ENCODE results near the gene SPARCL1.

Gene SPARCL1

GRCh38 chr4:87527431-87528220 lies 1.6 kb downstream of the SPARCL1 start:
- no peak for TF ChIP-seq POLR2AphosphoS5 (IDR thresholded peaks at IDR 0.05; ENCODE audit: low read depth, low read length)
- TF ChIP-seq FOXP2 (optimal IDR thresholded peaks at IDR 0.05; ENCODE audit: borderline replicate concordance, extremely low read depth, extremely low read length, insufficient read depth) = no peak
- no peak for TF ChIP-seq SIN3A (IDR thresholded peaks at IDR 0.05; ENCODE audit: borderline replicate concordance, insufficient read depth, low read length)
- TF ChIP-seq REST (IDR thresholded peaks at IDR 0.05; ENCODE audit: insufficient read depth in 1 of 2, low read depth in 2 of 2, low read length in 2 of 2) = no peak
- TF ChIP-seq TAF1 (IDR thresholded peaks at IDR 0.05; ENCODE audit: borderline replicate concordance, insufficient read depth, low read length) = no peak

DNA sequence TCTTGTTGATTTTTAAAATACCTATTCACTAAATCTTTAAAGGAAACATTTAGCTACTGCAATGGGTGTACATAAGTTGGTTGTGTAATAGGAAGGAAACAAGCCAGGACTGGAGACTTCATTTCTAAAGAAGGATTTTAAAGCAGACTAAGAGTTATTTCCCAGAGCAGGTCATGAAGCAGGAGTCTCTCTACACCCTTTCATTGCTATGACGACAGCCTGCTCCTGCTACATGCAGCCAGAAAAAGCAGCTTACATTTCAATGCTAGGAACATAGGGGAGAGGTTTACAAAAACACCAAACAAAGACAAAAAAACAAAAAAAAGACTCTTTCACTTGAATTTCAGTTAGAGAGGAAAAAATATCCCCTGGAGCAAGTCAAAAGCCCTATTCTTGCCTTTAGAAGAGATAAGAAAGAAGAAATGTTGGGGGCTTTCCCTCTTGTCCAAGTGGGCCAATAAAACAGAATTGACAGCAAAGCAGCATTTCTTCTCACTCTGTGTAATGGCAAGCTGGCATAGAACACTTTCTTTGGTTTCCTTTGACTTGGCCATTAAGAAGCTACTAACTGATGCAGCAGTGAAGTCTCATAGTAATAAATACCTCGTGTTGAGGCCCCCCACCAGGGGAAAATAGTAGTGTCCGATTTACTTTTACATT lies 3.4 kb downstream of the SPARCL1 start:
- no peak for TF ChIP-seq FOXP2 (optimal IDR thresholded peaks at IDR 0.05; ENCODE audit: borderline replicate concordance, extremely low read depth, extremely low read length, insufficient read depth)
- TF ChIP-seq POLR2AphosphoS5 (IDR thresholded peaks at IDR 0.05; ENCODE audit: low read depth, low read length) = no peak
- TF ChIP-seq REST (IDR thresholded peaks at IDR 0.05; ENCODE audit: insufficient read depth in 1 of 2, low read depth in 2 of 2, low read length in 2 of 2) = no peak
- TF ChIP-seq SIN3A (IDR thresholded peaks at IDR 0.05; ENCODE audit: borderline replicate concordance, insufficient read depth, low read length) = no peak
- no peak for TF ChIP-seq TAF1 (IDR thresholded peaks at IDR 0.05; ENCODE audit: borderline replicate concordance, insufficient read depth, low read length)

DNA sequence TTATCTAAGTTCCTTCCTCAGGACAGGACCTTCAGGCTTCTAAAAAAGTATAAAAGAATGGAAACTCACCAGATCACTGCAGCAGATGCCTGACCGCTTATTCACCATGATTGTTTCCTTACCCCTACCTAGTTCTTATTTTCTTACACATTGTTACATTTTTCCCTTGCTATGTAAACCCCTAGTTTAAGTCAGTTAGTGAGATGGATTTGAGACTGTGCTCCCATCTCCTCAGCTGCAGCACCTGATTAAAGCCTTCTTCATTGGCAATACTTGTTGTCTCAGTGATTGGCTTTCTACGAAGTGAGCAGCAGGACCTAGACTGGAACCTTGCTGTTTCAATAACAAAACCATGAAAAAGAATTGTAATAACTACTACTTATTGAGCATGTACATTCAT lies 4.7 kb downstream of the SPARCL1 start:
- TF ChIP-seq POLR2AphosphoS5 (IDR thresholded peaks at IDR 0.05; ENCODE audit: low read depth, low read length) (no peak), FOXP2 (optimal IDR thresholded peaks at IDR 0.05; ENCODE audit: borderline replicate concordance, extremely low read depth, extremely low read length, insufficient read depth) (no peak), SIN3A (IDR thresholded peaks at IDR 0.05; ENCODE audit: borderline replicate concordance, insufficient read depth, low read length) (no peak), TAF1 (IDR thresholded peaks at IDR 0.05; ENCODE audit: borderline replicate concordance, insufficient read depth, low read length) (no peak), REST (IDR thresholded peaks at IDR 0.05; ENCODE audit: insufficient read depth in 1 of 2, low read depth in 2 of 2, low read length in 2 of 2) (no peak)

DNA sequence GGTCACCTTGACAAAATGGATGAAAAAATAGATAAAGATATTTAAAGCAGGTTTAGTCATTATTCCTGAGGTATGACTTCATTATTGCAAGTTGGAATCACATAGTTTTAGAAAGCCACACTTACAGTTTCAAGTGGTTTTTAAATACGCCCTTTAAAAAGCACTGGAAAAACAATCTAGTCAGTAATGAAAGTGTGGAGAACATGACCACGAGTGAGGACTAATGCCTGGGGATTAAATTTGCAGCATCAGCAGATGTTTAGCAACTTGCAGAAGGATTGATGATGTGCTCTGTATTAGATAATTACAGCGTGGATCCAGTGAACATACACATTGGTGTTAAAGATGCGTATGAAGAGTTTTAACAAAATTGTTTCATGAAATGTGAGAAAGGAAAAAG lies 5.9 kb downstream of the SPARCL1 start:
- TF ChIP-seq SIN3A (IDR thresholded peaks at IDR 0.05; ENCODE audit: borderline replicate concordance, insufficient read depth, low read length) (no peak), TAF1 (IDR thresholded peaks at IDR 0.05; ENCODE audit: borderline replicate concordance, insufficient read depth, low read length) (no peak), REST (IDR thresholded peaks at IDR 0.05; ENCODE audit: insufficient read depth in 1 of 2, low read depth in 2 of 2, low read length in 2 of 2) (no peak), POLR2AphosphoS5 (IDR thresholded peaks at IDR 0.05; ENCODE audit: low read depth, low read length) (no peak), FOXP2 (optimal IDR thresholded peaks at IDR 0.05; ENCODE audit: borderline replicate concordance, extremely low read depth, extremely low read length, insufficient read depth) (no peak)

Measured in PFSK-1 (cell line).